ENCODE measurements around the gene FCSK. TPM values are rescaled to one million over a fixed set of nuclear protein-coding genes. Genes with fewer than 3 reads are reported as not detected.
"Not testable (repeated sequence)": the region's sequence is repeated elsewhere in the genome, so short reads cannot be mapped to it uniquely, and the experiment has no call there.

The FCSK gene
- 10 to 100 TPM; 30.1 to 47.4 (median 33.0) TPM for total RNA-seq
- long read RNA-seq, donor 1, full-length matches to known transcripts: 7 of 47 reads
- long read RNA-seq, donor 1, partial matches to known transcripts: 22 of 47 reads
- long read RNA-seq, donor 1, other reads (novel, unspliced or antisense): 18 of 47 reads
- long read RNA-seq, donor 2, full-length matches to known transcripts: 1 of 6 reads
- long read RNA-seq, donor 2, partial matches to known transcripts: 2 of 6 reads
- long read RNA-seq, donor 2, other reads (novel, unspliced or antisense): 3 of 6 reads

GRCh38 chr16:70454222-70455034 is at the start of gene FCSK:
Gene FCSK, plus strand, starts transcription at chr16:70454595. Its CDS starts 8,596 bp downstream, at chr16:70463191.
- intact Hi-C loops (cut with DNase I, micrococcal nuclease): loop anchor here in 1 of 2 donors (10.0 kb wide), 1 partner anchor 60 kb away; no protein-coding TSS in a partner anchor
- DNase-seq: peak; percentile 75 to 83 (median 82)
- no peaks in the 10 kb centered on the region for H3K9me3 ChIP-seq
- TF ChIP-seq CTCF (IDR thresholded peaks at IDR 0.05): no peak
- H3K4me1 ChIP-seq (ENCODE audit: low read depth): no peaks in the 10 kb centered on the region
- peak; percentile 93 for ATAC-seq
- H3K4me3 ChIP-seq: peak within 1 kb of the TSS; percentile 89
- H3K36me3 ChIP-seq (ENCODE audit: low read depth): no peaks in the 10 kb centered on the region

- H3K4me3 ChIP-seq; H3K36me3 ChIP-seq (ENCODE audit: low read depth); DNase-seq; intact Hi-C loops (cut with DNase I, micrococcal nuclease); H3K9me3 ChIP-seq; H3K4me1 ChIP-seq (ENCODE audit: low read depth); ATAC-seq: not testable (repeated sequence)
These were observed 48.3 kb upstream of the FCSK start for GRCh38 chr16:70406104-70406503.

GRCh38 chr16:70407811-70408274 is 46.6 kb upstream of the FCSK start:
- intact Hi-C loops (cut with DNase I, micrococcal nuclease): no loop called here
- H3K36me3 ChIP-seq (ENCODE audit: low read depth): no peaks in the 10 kb centered on the region
- no peak overlapping the region for H3K4me3 ChIP-seq
- no peaks in the 10 kb centered on the region for H3K4me1 ChIP-seq (ENCODE audit: low read depth)
- no peaks in the 10 kb centered on the region for H3K9me3 ChIP-seq
- ATAC-seq (no peak), DNase-seq (no peak)
- no peak for TF ChIP-seq CTCF (IDR thresholded peaks at IDR 0.05)

DNA sequence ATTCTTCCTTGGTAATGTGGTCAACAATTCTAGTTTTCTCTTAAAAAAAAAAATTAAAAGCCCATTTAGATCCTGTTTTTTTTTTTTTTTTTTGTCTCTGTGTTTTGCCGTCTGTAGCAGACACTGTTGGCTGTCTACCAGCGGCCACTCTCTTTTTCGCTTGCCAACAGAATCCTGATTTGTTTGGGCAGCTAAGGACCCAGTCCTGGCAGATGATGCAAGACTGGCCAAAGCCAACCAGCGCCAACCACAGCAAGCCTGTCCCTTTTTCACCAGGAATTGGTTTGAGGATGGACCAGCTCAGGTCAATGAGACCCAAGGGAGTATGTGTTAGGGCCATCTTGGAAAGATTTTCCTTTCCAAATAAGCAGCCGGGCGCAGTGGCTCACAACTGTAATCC is 43.7 kb upstream of the FCSK start:
- Histone ChIP-seq H3K9me3 (no peaks in the 10 kb centered on the region), H3K36me3 (ENCODE audit: low read depth) (no peaks in the 10 kb centered on the region), H3K4me3 (no peak overlapping the region), H3K4me1 (ENCODE audit: low read depth) (no peaks in the 10 kb centered on the region)
- intact Hi-C loops (cut with DNase I, micrococcal nuclease): no loop called here
- ATAC-seq (no peak), DNase-seq (no peak)
- no peak for TF ChIP-seq CTCF (IDR thresholded peaks at IDR 0.05)

DNA sequence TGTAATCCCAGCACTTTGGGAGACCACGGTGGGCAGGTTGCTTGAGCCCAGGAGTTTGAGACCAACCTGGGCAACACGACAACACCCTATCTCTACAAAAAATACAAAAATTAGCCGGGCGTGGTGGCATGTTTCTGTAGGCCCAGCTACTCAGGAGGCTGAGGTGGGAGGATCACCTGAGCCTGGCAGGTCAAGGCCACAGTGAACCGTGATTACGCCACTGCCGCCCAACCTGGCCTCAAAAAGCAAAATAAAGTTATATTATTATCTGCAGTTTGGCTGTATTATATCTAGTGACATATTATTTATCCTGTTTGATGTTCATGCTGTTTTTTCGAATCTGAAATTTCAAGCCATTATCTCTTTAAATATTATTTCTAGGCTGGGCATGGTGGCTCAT is 42.0 kb upstream of the FCSK start:
- no peaks in the 10 kb centered on the region for H3K9me3 ChIP-seq
- H3K36me3 ChIP-seq (ENCODE audit: low read depth): no peaks in the 10 kb centered on the region
- intact Hi-C loops (cut with DNase I, micrococcal nuclease): no loop called here
- no peak overlapping the region for H3K4me3 ChIP-seq
- H3K4me1 ChIP-seq (ENCODE audit: low read depth): no peaks in the 10 kb centered on the region
- no peak for DNase-seq
- no peak for TF ChIP-seq CTCF (IDR thresholded peaks at IDR 0.05)
- ATAC-seq: no peak

- ATAC-seq; H3K36me3 ChIP-seq (ENCODE audit: low read depth); H3K9me3 ChIP-seq; H3K4me3 ChIP-seq; H3K4me1 ChIP-seq (ENCODE audit: low read depth); intact Hi-C loops (cut with DNase I, micrococcal nuclease); DNase-seq: not testable (repeated sequence)
These were observed 40.8 kb upstream of the FCSK start for GRCh38 chr16:70413572-70413971.
